Measurements from ENCODE around the gene KCNH2. TPM values are rescaled to one million over a fixed set of nuclear protein-coding genes. Genes with fewer than 3 reads are reported as not detected.

The KCNH2 gene
- total and polyA plus RNA-seq, 8 donors = 4.0 to 77.7 (median 7.3) TPM

GRCh38 chr7:150982351-150982750 is 4.2 kb upstream of the KCNH2 start:
- no peak overlapping the region for H3K27ac ChIP-seq
- peaks cover 0 to 52% (median 35%) of the 10 kb centered on the region in 3 donors for H3K27me3 ChIP-seq
- no peaks in the 10 kb centered on the region for H3K9me3 ChIP-seq
- no peak overlapping the region for H3K4me3 ChIP-seq
- intact Hi-C loops (cut with DNase I; ENCODE audit: low total_unique reads) = no loop called here
- peaks cover 20 to 35% (median 27%) of the 10 kb centered on the region in 4 donors for H3K4me1 ChIP-seq
- 25 to 43% (median 31%) methylated on average over 3 of the region's 3 CpGs for WGBS, 5 donors
- no peaks in the 10 kb centered on the region for H3K36me3 ChIP-seq
- TF ChIP-seq CTCF (IDR thresholded peaks at IDR 0.05) (no peak), EP300 (IDR thresholded peaks at IDR 0.05) (no peak), POLR2AphosphoS5 (IDR thresholded peaks at IDR 0.05) (no peak), POLR2A (IDR thresholded peaks at IDR 0.05) (no peak)
- DNase-seq = no peak

- intact Hi-C loops (cut with DNase I; ENCODE audit: low total_unique reads) = no loop called here
- no peak for DNase-seq
- 63 to 70% (median 65%) methylated on average over 5 to 6 of the region's 6 CpGs for WGBS, 5 donors
- Histone ChIP-seq H3K27me3 (peaks cover 0 to 53% (median 42%) of the 10 kb centered on the region in 3 donors), H3K9me3 (no peaks in the 10 kb centered on the region), H3K36me3 (no peaks in the 10 kb centered on the region), H3K27ac (no peak overlapping the region), H3K4me3 (no peak overlapping the region), H3K4me1 (peaks cover 23 to 42% (median 33%) of the 10 kb centered on the region in 4 donors)
- TF ChIP-seq POLR2AphosphoS5 (IDR thresholded peaks at IDR 0.05) (no peak), POLR2A (IDR thresholded peaks at IDR 0.05) (no peak), CTCF (IDR thresholded peaks at IDR 0.05) (no peak), EP300 (IDR thresholded peaks at IDR 0.05) (no peak)
These were observed 3.5 kb upstream of the KCNH2 start for GRCh38 chr7:150981644-150982043.

- Histone ChIP-seq H3K9me3 (no peaks in the 10 kb centered on the region), H3K4me1 (peaks cover 26 to 43% (median 37%) of the 10 kb centered on the region in 4 donors), H3K27ac (peak overlapping the region in 1 of 5 donors; percentile 87), H3K27me3 (peaks cover 0 to 57% (median 52%) of the 10 kb centered on the region in 3 donors), H3K4me3 (no peak overlapping the region), H3K36me3 (no peaks in the 10 kb centered on the region)
- intact Hi-C loops (cut with DNase I; ENCODE audit: low total_unique reads) = no loop called here
- 30 to 46% (median 36%) methylated on average over 2 of the region's 2 CpGs for WGBS, 5 donors
- DNase-seq = peak in 1 of 2 donors; percentile 66
- TF ChIP-seq POLR2A (IDR thresholded peaks at IDR 0.05) (no peak), EP300 (IDR thresholded peaks at IDR 0.05) (no peak), CTCF (IDR thresholded peaks at IDR 0.05) (no peak), POLR2AphosphoS5 (IDR thresholded peaks at IDR 0.05) (no peak)
These were observed 2.5 kb upstream of the KCNH2 start for GRCh38 chr7:150980663-150981062.

GRCh38 chr7:150979713-150980390 is 1.7 kb upstream of the KCNH2 start:
- Histone ChIP-seq H3K27me3 (peaks cover 0 to 66% (median 60%) of the 10 kb centered on the region in 3 donors), H3K9me3 (no peaks in the 10 kb centered on the region), H3K27ac (peak overlapping the region in 4 of 5 donors; percentile 58 to 87 (median 70)), H3K4me3 (no peak overlapping the region), H3K36me3 (no peaks in the 10 kb centered on the region), H3K4me1 (peaks cover 34 to 51% (median 45%) of the 10 kb centered on the region in 4 donors)
- DNase-seq = peak in 1 of 2 donors; percentile 64
- TF ChIP-seq POLR2A (IDR thresholded peaks at IDR 0.05) (no peak), CTCF (IDR thresholded peaks at IDR 0.05) (no peak), EP300 (IDR thresholded peaks at IDR 0.05) (no peak), POLR2AphosphoS5 (IDR thresholded peaks at IDR 0.05) (no peak)
- intact Hi-C loops (cut with DNase I; ENCODE audit: low total_unique reads) = no loop called here
- 36 to 40% (median 40%) methylated on average over 6 to 7 of the region's 7 CpGs for WGBS, 5 donors

Measured in stomach (tissue), 9 donors.